IPS DF 6.9 (cell line): ENCODE data around the gene MR1.

Experiments
- DNase-seq: peaks from one replicate; pipeline ENCODE4 v3.0.0-alpha.2; 2013; ENCODE audit warnings: low read depth, low spot score
- H3K27ac ChIP-seq: one replicate; pipeline ENCODE4 v1.5.1; 2013; ENCODE audit warnings: low read length, control low read depth
- H3K27me3 ChIP-seq: 2 replicates; pipeline ENCODE4 v1.6.1; 2013; ENCODE audit warnings: mild to moderate bottlenecking, low read length; ENCODE audit not compliant: control insufficient read depth, insufficient read depth
- H3K36me3 ChIP-seq: 2 replicates; pipeline ENCODE4 v1.6.1; 2013; ENCODE audit warnings: low read length; ENCODE audit not compliant: control insufficient read depth, insufficient read depth
- H3K4me1 ChIP-seq: 2 replicates; pipeline ENCODE4 v1.6.1; 2013; ENCODE audit warnings: low read length; ENCODE audit not compliant: control insufficient read depth, insufficient read depth
- H3K4me3 ChIP-seq: 2 replicates; pipeline ENCODE4 v1.5.1; 2013; ENCODE audit warnings: mild to moderate bottlenecking, low read length
- H3K9me3 ChIP-seq: 2 replicates; pipeline ENCODE4 v1.6.1; 2013; ENCODE audit warnings: low read length, inconsistent platforms; ENCODE audit not compliant: control insufficient read depth, insufficient read depth
- WGBS: extraction: QIAGEN DNeasy Blood & Tissue Kit; methylation state at CpG from one replicate; pipeline ENCODE4 v1.1.7; 2013; ENCODE audit warnings: mixed read lengths, missing lambda C conversion rate; ENCODE audit not compliant: insufficient read length, insufficient coverage; 5-methylcytosine and 5-hydroxymethylcytosine counted together

Gene MR1

DNA sequence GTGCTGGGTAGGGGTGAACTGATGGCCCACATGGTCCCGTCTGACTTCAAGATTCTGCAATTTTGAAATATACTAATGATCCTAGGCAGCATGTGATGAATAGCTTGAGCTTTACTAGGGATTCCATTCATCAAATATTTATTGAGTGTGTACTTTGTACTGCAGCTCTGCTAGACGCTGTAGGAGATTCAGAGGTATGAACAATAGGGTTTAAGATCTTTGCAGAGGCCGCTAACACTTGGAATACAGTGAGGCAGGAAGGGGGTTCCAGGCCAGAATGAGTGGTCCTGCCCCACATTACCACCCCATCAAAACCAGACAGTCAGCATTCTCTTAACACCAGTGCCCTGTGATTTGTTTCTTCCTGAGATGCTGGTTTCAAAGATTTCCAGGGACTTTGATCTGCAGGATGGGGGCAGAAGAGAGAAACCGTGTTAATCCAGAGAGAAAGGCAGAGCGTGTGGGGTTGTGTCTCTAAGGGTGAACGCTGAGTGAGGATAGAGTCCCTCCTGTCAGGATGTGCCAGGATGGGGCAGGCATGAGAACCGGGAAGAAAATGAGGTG, 74.6 kb downstream of the MR1 start:
- no peak for DNase-seq
- Histone ChIP-seq H3K4me1 (no peaks in the 10 kb centered on the region; the same call in 1 of the 2 replicates), H3K27me3 (peaks cover 11% of the 10 kb centered on the region; the same call in 1 of the 2 replicates), H3K4me3 (no peak overlapping the region), H3K27ac (no peak overlapping the region), H3K9me3 (no peaks in the 10 kb centered on the region), H3K36me3 (no peaks in the 10 kb centered on the region)
- WGBS: no CpG with 5 or more reads among the region's 7 CpGs

GRCh38 chr1:181110013-181110412, 76.2 kb downstream of the MR1 start:
- H3K9me3 ChIP-seq: no peaks in the 10 kb centered on the region
- H3K27ac ChIP-seq: no peak overlapping the region
- no peak for DNase-seq
- peaks cover 8% of the 10 kb centered on the region; the same call in 1 of the 2 replicates for H3K27me3 ChIP-seq
- no CpG with 5 or more reads among the region's 2 CpGs for WGBS
- H3K36me3 ChIP-seq: no peaks in the 10 kb centered on the region
- H3K4me1 ChIP-seq: no peaks in the 10 kb centered on the region; the same call in 1 of the 2 replicates
- no peak overlapping the region for H3K4me3 ChIP-seq
